ENCODE results near the gene MYO10. TPM values are rescaled to one million over a fixed set of nuclear protein-coding genes. Genes with fewer than 3 reads are reported as not detected.

Gene MYO10
- total and polyA plus RNA-seq, 2 of the 8 experiments (the other 6 are each of a cell fraction or from before 2014, with no cell fraction given) = 21.5 to 107 TPM

DNA sequence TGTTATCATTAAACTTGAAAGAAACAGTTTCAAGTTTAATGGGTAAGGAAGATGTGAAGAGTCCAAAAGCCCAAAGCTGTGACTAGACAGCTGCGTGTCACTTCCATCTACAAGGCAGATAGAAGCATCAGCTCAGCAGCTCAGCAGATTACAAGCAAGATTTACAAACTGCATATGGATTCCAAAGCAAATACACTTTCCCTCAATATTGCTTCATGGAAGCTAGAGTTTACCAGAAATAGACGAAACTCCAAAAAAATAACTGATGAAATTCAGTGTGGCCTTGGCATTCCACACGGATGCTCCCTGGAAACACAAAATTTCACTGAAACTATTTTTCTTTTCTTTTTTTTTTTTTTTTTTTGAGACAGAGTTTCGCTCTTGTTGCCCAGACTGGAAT, 17.9 kb downstream of the MYO10 start:
- ChIA-PET POLR2A (ENCODE audit: partially characterized antibody) (interaction anchor here (1.1 kb wide), 1 partner anchor 13 kb away, joined by 3 read pairs; no protein-coding TSS in a partner anchor), CTCF (ENCODE audit: partially characterized antibody) (interaction anchor here (0.9 to 1.7 kb wide), 5 partner anchors 15 to 273 kb away, joined by 3 to 6 read pairs (median 3); no protein-coding TSS in a partner anchor)
- H4K8ac ChIP-seq (ENCODE audit: extremely low read depth, insufficient read depth, low read length) = no peak overlapping the region
- no peak overlapping the region for H4K91ac ChIP-seq (replicated peaks; ENCODE audit: insufficient read length, low read length)
- peaks cover 13% of the 10 kb centered on the region for H3K79me1 ChIP-seq (ENCODE audit: low read depth, low read length)
- FAIRE-seq = no peak
- no peak overlapping the region for H4K5ac ChIP-seq (ENCODE audit: insufficient read length, low read depth, low read length)
- H2BK15ac ChIP-seq (ENCODE audit: low read length) = 0 out of 2 replicates have a peak overlapping the region, but pooled peaks have one; percentile 46
- H3K9ac ChIP-seq (replicated peaks in 1 of 4; ENCODE audit: extremely low read depth in 1 of 4, low read depth in 3 of 4, low read length in 3 of 4) = no peak overlapping the region
- H3K18ac ChIP-seq (ENCODE audit: extremely low read depth, low read length) = no peak overlapping the region
- H3K4ac ChIP-seq (replicated peaks; ENCODE audit: insufficient read length, low read depth, low read length) = no peak overlapping the region
- DNase-seq (ENCODE audit: low read depth in 1 of 2, low spot score in 2 of 2) = no peak
- H3K4me2 ChIP-seq (ENCODE audit: insufficient read depth in 1 of 2, low read depth in 2 of 2, low read length in 2 of 2) = no peak overlapping the region
- H3K27me3 ChIP-seq (replicated peaks in 1 of 4; ENCODE audit: control insufficient read depth in 3 of 4, extremely low read depth in 1 of 4, insufficient read depth in 3 of 4, low read length in 3 of 4) = no peaks in the 10 kb centered on the region
- peaks cover 0 to 77% of the 10 kb centered on the region in 2 experiments; a peak in 3 of 4 replicates for H3K79me2 ChIP-seq (ENCODE audit: control insufficient read depth in 1 of 2, insufficient read depth in 2 of 2, low read length in 2 of 2)
- peaks cover 2% of the 10 kb centered on the region in 2 experiments for H4K20me1 ChIP-seq (replicated peaks in 1 of 2; ENCODE audit: control insufficient read depth in 1 of 2, insufficient read depth in 2 of 2, low read length in 2 of 2)
- H3K4me1 ChIP-seq (replicated peaks in 1 of 4; ENCODE audit: control insufficient read depth in 3 of 4, insufficient read depth in 4 of 4, low read length in 3 of 4) = peaks cover 0 to 2% (median 0%) of the 10 kb centered on the region in 4 experiments; a peak in 1 of 7 replicates
- 93% methylated on average over 3 of the region's 4 CpGs; no CpG with 5 or more reads in 1 of the 2 experiments for WGBS, 2 experiments (ENCODE audit: extremely low coverage in 1 of 2, insufficient coverage in 1 of 2, insufficient read length in 1 of 2, insufficient replicate concordance in 2 of 2, low coverage in 1 of 2, low lambda C conversion rate in 2 of 2, missing lambda C conversion rate in 1 of 2)
- H2BK12ac ChIP-seq (ENCODE audit: low read depth, low read length) = no peak overlapping the region
- H3K56ac ChIP-seq (replicated peaks; ENCODE audit: insufficient read length, low read depth, low read length) = no peak overlapping the region
- H3K9me3 ChIP-seq (ENCODE audit: insufficient read depth in 2 of 2, low read depth in 1 of 2, low read length in 1 of 2) = no peaks in the 10 kb centered on the region
- H3K36me3 ChIP-seq (ENCODE audit: control insufficient read depth in 2 of 4, insufficient read depth in 4 of 4, low read length in 3 of 4) = no peaks in the 10 kb centered on the region
- no peak overlapping the region for H3K14ac ChIP-seq (ENCODE audit: insufficient read length)
- H3K27ac ChIP-seq (ENCODE audit: low read depth, low read length) = no peak overlapping the region
- H2AFZ ChIP-seq (ENCODE audit: low read length) = no peak overlapping the region
- no peak overlapping the region for H2BK20ac ChIP-seq (ENCODE audit: low read length)
- no peak overlapping the region for H2BK120ac ChIP-seq (replicated peaks; ENCODE audit: low read depth, low read length)
- no peak overlapping the region for H2BK5ac ChIP-seq (ENCODE audit: low read depth, low read length)
- no peaks in the 10 kb centered on the region for H3K23me2 ChIP-seq (ENCODE audit: low read depth, low read length)
- H2AK5ac ChIP-seq (ENCODE audit: low read depth, low read length) = no peak overlapping the region
- no peak overlapping the region for H3K23ac ChIP-seq (ENCODE audit: insufficient read length)
- H3K4me3 ChIP-seq (ENCODE audit: extremely low read depth in 1 of 4, insufficient read depth in 2 of 4, low read depth in 3 of 4, low read length in 4 of 4) = no peak overlapping the region
- TF ChIP-seq CHD2 (IDR thresholded peaks at IDR 0.05; ENCODE audit: low read length) = no peak
- no peak for TF ChIP-seq TAF1 (IDR thresholded peaks at IDR 0.05; ENCODE audit: low read depth, low read length)
- TF ChIP-seq, protein P1, sequence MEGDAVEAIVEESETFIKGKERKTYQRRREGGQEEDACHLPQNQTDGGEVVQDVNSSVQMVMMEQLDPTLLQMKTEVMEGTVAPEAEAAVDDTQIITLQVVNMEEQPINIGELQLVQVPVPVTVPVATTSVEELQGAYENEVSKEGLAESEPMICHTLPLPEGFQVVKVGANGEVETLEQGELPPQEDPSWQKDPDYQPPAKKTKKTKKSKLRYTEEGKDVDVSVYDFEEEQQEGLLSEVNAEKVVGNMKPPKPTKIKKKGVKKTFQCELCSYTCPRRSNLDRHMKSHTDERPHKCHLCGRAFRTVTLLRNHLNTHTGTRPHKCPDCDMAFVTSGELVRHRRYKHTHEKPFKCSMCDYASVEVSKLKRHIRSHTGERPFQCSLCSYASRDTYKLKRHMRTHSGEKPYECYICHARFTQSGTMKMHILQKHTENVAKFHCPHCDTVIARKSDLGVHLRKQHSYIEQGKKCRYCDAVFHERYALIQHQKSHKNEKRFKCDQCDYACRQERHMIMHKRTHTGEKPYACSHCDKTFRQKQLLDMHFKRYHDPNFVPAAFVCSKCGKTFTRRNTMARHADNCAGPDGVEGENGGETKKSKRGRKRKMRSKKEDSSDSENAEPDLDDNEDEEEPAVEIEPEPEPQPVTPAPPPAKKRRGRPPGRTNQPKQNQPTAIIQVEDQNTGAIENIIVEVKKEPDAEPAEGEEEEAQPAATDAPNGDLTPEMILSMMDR (IDR thresholded peaks at IDR 0.05; ENCODE audit: control extremely low read depth in 1 of 3, insufficient read depth in 1 of 3, low read depth in 1 of 3, low read length in 3 of 3) = no peak
- TF ChIP-seq TAF7 (optimal IDR thresholded peaks at IDR 0.05; ENCODE audit: borderline replicate concordance, low read depth, low read length) = no peak
- no peak for TF ChIP-seq PHF8 (conservative IDR thresholded peaks at IDR 0.05; ENCODE audit: low read depth, low read length)
- no peak for TF ChIP-seq SIX5 (IDR thresholded peaks at IDR 0.05; ENCODE audit: low read depth, low read length)
- TF ChIP-seq RBBP5 (IDR thresholded peaks at IDR 0.05; ENCODE audit: borderline replicate concordance, low read depth, low read length) = no peak
- TF ChIP-seq, protein P2, sequence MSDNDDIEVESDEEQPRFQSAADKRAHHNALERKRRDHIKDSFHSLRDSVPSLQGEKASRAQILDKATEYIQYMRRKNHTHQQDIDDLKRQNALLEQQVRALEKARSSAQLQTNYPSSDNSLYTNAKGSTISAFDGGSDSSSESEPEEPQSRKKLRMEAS (IDR thresholded peaks at IDR 0.05) = no peak
